GM10266 (cell line): ENCODE results near the gene TTC7B.

Experiments
- DNase-seq: peaks from one replicate; pipeline ENCODE4 v3.0.0; 2012; ENCODE audit errors: extremely low spot score
- CTCF ChIP-seq: IDR thresholded peaks from 2 replicates; pipeline ENCODE4 v1.5.1; 2012; ENCODE audit warnings: mild to moderate bottlenecking, low read depth; ENCODE audit not compliant: control insufficient read depth, insufficient read depth; ENCODE audit errors: missing control alignments

Gene TTC7B

DNA sequence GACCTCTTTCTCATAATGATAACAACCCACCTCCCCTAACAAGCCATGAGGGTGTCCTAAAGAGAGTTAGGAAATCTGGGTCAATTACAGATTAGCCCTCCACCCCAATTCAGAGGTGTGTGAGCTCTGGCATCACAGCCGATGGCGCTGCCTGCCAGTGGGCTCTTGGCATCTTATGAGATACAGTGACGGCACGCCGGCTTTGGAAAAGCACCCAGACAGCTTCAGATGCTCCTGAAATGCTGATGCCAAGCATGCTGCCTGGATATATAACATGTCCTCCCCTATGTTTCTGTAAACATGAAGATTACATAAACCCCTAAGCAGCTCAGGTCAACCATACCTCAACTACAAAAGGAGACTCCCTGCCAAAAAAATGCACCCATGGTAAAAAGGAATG lies 152.6 kb downstream of the TTC7B start:
- TF ChIP-seq CTCF: no peak
- no peak for DNase-seq

GRCh38 chr14:90663140-90663539 lies 153.1 kb downstream of the TTC7B start:
- TF ChIP-seq CTCF: no peak
- DNase-seq: no peak

GRCh38 chr14:90661866-90662265 lies 154.4 kb downstream of the TTC7B start:
- TF ChIP-seq CTCF: no peak
- no peak for DNase-seq

- no peak for TF ChIP-seq CTCF
- DNase-seq: no peak
Observed at GRCh38 chr14:90660865-90661570, 155.2 kb downstream of the TTC7B start.

DNA sequence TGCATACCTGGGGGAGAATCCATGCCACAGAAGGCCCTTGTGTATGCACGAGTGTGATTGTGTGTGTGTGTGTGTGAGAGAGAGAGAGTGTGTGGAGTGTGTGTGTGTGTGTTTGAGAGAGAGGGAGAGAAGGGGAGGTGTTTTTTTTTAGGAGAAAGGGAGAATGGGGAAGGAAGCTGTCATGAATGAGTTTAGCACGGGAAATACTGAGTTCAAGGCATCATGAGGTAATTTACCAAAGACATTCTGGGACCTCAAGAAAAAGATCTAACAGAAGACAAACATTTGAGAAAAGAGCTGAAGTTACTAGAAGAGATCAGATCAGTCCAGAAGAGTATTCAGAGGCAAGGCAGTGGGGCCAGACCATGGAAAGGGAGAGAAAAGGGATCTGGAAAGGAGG lies 157.1 kb downstream of the TTC7B start:
- no peak for DNase-seq
- TF ChIP-seq CTCF: no peak

DNA sequence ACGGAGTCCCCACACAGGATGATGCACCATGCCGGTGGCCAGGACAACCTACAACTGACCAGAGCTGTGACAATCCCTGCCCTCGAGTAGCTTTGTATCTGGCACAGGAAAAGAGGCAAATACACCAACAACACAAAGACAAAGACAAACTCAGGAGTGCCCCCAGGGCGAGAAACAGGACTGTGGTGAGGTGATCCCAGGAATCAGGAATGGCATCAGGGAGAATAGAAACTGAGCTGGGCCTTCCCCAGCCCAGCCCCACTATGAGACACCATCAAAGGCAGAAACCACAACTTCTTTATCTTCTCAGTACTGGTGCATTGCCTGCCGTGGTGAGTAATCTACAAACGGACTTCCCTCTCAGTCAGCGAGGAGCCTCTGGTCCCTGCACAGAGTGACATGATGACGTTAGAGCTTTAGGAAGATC lies 157.7 kb downstream of the TTC7B start:
- DNase-seq: no peak
- TF ChIP-seq CTCF: no peak

GRCh38 chr14:90656973-90657372 lies 159.3 kb downstream of the TTC7B start:
- DNase-seq: no peak
- no peak for TF ChIP-seq CTCF
